Measurements from ENCODE around the gene MYF6. TPM values are rescaled to one million over a fixed set of nuclear protein-coding genes. Genes with fewer than 3 reads are reported as not detected.

Gene MYF6
- total RNA-seq, 1 donor, result not detected

GRCh38 chr12:80681287-80681686 is 26.1 kb upstream of the MYF6 start:
- TF ChIP-seq CTCF (IDR thresholded peaks at IDR 0.05; ENCODE audit: extremely low read depth, low read depth, low read length), result no peak
- Histone ChIP-seq H3K27ac (ENCODE audit: low read depth, low read length) (no peak overlapping the region), H3K27me3 (ENCODE audit: insufficient read depth, low read length) (no peaks in the 10 kb centered on the region), H3K4me1 (ENCODE audit: insufficient read depth, low read length) (no peaks in the 10 kb centered on the region), H3K36me3 (ENCODE audit: insufficient read depth, low read length) (no peaks in the 10 kb centered on the region), H3K9me3 (ENCODE audit: low read depth, low read length) (no peaks in the 10 kb centered on the region), H4K20me1 (ENCODE audit: insufficient read depth, low read length) (no peaks in the 10 kb centered on the region), H3K4me2 (ENCODE audit: insufficient read depth, low read length) (peak overlapping the region; percentile 26), H2AFZ (ENCODE audit: low read length) (no peak overlapping the region), H3K79me2 (ENCODE audit: insufficient read depth, low read length) (no peaks in the 10 kb centered on the region), H3K4me3 (ENCODE audit: insufficient read depth, low read length) (no peak overlapping the region)
- DNase-seq (ENCODE audit: insufficient read length, low spot score, missing footprints), result no peak

GRCh38 chr12:80681786-80682185 is 25.6 kb upstream of the MYF6 start:
- H4K20me1 ChIP-seq (ENCODE audit: insufficient read depth, low read length), result no peaks in the 10 kb centered on the region
- no peak overlapping the region for H2AFZ ChIP-seq (ENCODE audit: low read length)
- H3K36me3 ChIP-seq (ENCODE audit: insufficient read depth, low read length), result no peaks in the 10 kb centered on the region
- TF ChIP-seq CTCF (IDR thresholded peaks at IDR 0.05; ENCODE audit: extremely low read depth, low read depth, low read length), result no peak
- H3K27me3 ChIP-seq (ENCODE audit: insufficient read depth, low read length), result no peaks in the 10 kb centered on the region
- no peak overlapping the region for H3K4me3 ChIP-seq (ENCODE audit: insufficient read depth, low read length)
- no peak for DNase-seq (ENCODE audit: insufficient read length, low spot score, missing footprints)
- no peaks in the 10 kb centered on the region for H3K4me1 ChIP-seq (ENCODE audit: insufficient read depth, low read length)
- H3K4me2 ChIP-seq (ENCODE audit: insufficient read depth, low read length), result peak overlapping the region; percentile 26
- no peaks in the 10 kb centered on the region for H3K9me3 ChIP-seq (ENCODE audit: low read depth, low read length)
- H3K27ac ChIP-seq (ENCODE audit: low read depth, low read length), result no peak overlapping the region
- no peaks in the 10 kb centered on the region for H3K79me2 ChIP-seq (ENCODE audit: insufficient read depth, low read length)

GRCh38 chr12:80684077-80684495 is 23.3 kb upstream of the MYF6 start:
- no peak for DNase-seq (ENCODE audit: insufficient read length, low spot score, missing footprints)
- H4K20me1 ChIP-seq (ENCODE audit: insufficient read depth, low read length), result no peaks in the 10 kb centered on the region
- H3K79me2 ChIP-seq (ENCODE audit: insufficient read depth, low read length), result no peaks in the 10 kb centered on the region
- H3K27me3 ChIP-seq (ENCODE audit: insufficient read depth, low read length), result no peaks in the 10 kb centered on the region
- TF ChIP-seq CTCF (IDR thresholded peaks at IDR 0.05; ENCODE audit: extremely low read depth, low read depth, low read length), result no peak
- H3K27ac ChIP-seq (ENCODE audit: low read depth, low read length), result no peak overlapping the region
- H3K9me3 ChIP-seq (ENCODE audit: low read depth, low read length), result no peaks in the 10 kb centered on the region
- no peak overlapping the region for H3K4me3 ChIP-seq (ENCODE audit: insufficient read depth, low read length)
- H3K36me3 ChIP-seq (ENCODE audit: insufficient read depth, low read length), result no peaks in the 10 kb centered on the region
- H3K4me2 ChIP-seq (ENCODE audit: insufficient read depth, low read length), result no peak overlapping the region
- H2AFZ ChIP-seq (ENCODE audit: low read length), result no peak overlapping the region
- no peaks in the 10 kb centered on the region for H3K4me1 ChIP-seq (ENCODE audit: insufficient read depth, low read length)

- Histone ChIP-seq H3K4me3 (ENCODE audit: insufficient read depth, low read length) (no peak overlapping the region), H3K79me2 (ENCODE audit: insufficient read depth, low read length) (no peaks in the 10 kb centered on the region), H2AFZ (ENCODE audit: low read length) (no peak overlapping the region), H4K20me1 (ENCODE audit: insufficient read depth, low read length) (no peaks in the 10 kb centered on the region), H3K9me3 (ENCODE audit: low read depth, low read length) (no peaks in the 10 kb centered on the region), H3K4me1 (ENCODE audit: insufficient read depth, low read length) (no peaks in the 10 kb centered on the region), H3K27me3 (ENCODE audit: insufficient read depth, low read length) (no peaks in the 10 kb centered on the region), H3K27ac (ENCODE audit: low read depth, low read length) (no peak overlapping the region), H3K36me3 (ENCODE audit: insufficient read depth, low read length) (no peaks in the 10 kb centered on the region), H3K4me2 (ENCODE audit: insufficient read depth, low read length) (no peak overlapping the region)
- no peak for TF ChIP-seq CTCF (IDR thresholded peaks at IDR 0.05; ENCODE audit: extremely low read depth, low read depth, low read length)
- DNase-seq (ENCODE audit: insufficient read length, low spot score, missing footprints), result no peak
These were observed 17.3 kb upstream of the MYF6 start for GRCh38 chr12:80690090-80690489.

All from osteoblast (primary cell).